Measurements from ENCODE around the gene HK3. TPM values are rescaled to one million over a fixed set of nuclear protein-coding genes. Genes with fewer than 3 reads are reported as not detected.

Gene HK3
- total and polyA plus RNA-seq, 4 experiments from 2014 or later: 1.5 to 3.1 TPM; not detected in 2

DNA sequence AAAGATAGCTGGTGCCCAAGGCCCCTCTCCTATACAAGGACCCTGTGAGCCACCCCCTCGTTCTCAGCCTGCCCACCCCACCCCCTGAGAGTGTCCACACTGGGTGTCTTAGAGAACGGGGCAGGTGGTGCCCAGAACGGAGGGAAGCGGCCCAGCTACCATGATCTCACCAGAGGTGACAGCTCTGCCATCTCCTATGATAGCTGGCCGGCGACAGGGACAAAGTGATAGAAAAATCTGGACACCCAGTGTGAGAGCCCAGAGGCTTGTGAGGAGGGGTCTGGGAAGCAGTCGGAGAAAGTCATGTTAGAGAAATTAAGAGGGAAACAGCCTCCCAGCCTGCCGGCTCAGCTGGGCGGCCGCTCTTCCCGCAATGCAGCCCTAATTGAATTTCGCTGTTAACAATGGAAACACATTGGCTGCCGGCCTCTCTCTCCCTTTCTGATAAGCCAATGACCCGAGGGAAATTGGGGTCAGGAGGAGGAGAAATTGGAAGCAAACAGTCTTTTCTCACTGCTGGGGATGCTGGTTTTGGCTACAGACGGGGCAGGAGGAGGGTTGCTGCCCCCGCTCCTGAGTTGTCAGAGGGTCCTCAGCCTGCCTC lies 32.3 kb downstream of the HK3 start:
- Mint-ChIP-seq H3K27ac (no peak overlapping the region), H3K4me1 (peaks cover 0 to 6% (median 2%) of the 10 kb centered on the region in 4 donors), H3K27me3 (peaks cover 13 to 16% of the 10 kb centered on the region in 2 donors), H3K36me3 (no peaks in the 10 kb centered on the region), H3K9me3 (no peaks in the 10 kb centered on the region), H3K4me3 (no peak overlapping the region)
- Histone ChIP-seq H3K27ac (ENCODE audit: low read depth, low read length) (no peak overlapping the region), H3K4me1 (ENCODE audit: insufficient read depth, low read length) (no peaks in the 10 kb centered on the region), H3K9me3 (ENCODE audit: control insufficient read depth in 1 of 2, low read length in 2 of 2) (no peaks in the 10 kb centered on the region), H3K4me3 (ENCODE audit: low read length in 2 of 2) (no peak overlapping the region), H3K27me3 (ENCODE audit: insufficient read depth, low read length) (no peaks in the 10 kb centered on the region), H3K36me3 (ENCODE audit: insufficient read depth, low read length) (no peaks in the 10 kb centered on the region)
- intact Hi-C loops (cut with micrococcal nuclease): no loop called here
- CTCF ChIA-PET (ENCODE audit: partially characterized antibody): no interaction called here
- POLR2A ChIA-PET (ENCODE audit: partially characterized antibody): no interaction called here
- no peak for DNase-seq

DNA sequence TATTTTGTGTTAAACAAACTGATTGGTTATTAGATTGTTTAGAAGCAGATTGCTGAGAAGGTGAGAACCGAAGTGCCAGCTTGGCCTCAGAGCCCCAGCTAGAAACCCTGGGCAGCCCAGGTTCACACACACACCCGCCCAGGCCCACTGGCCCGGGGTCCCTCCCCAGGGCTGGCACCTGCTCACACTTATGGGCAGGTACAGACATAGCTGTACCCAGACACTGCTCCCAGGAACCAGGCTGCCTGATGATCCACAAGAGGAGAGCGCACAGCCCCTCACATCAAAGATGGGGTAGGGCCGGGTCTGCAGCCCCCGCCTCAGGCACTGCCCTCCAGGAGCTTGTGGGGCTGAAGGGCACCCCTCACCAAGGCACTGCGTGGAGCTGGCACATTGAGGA lies 33.2 kb downstream of the HK3 start:
- Histone ChIP-seq H3K4me1 (ENCODE audit: insufficient read depth, low read length) (no peaks in the 10 kb centered on the region), H3K9me3 (ENCODE audit: control insufficient read depth in 1 of 2, low read length in 2 of 2) (no peaks in the 10 kb centered on the region), H3K36me3 (ENCODE audit: insufficient read depth, low read length) (no peaks in the 10 kb centered on the region), H3K27me3 (ENCODE audit: insufficient read depth, low read length) (no peaks in the 10 kb centered on the region), H3K4me3 (ENCODE audit: low read length in 2 of 2) (no peak overlapping the region), H3K27ac (ENCODE audit: low read depth, low read length) (no peak overlapping the region)
- CTCF ChIA-PET (ENCODE audit: partially characterized antibody): no interaction called here
- intact Hi-C loops (cut with micrococcal nuclease): no loop called here
- no peaks in the 10 kb centered on the region for H3K36me3 Mint-ChIP-seq
- POLR2A ChIA-PET (ENCODE audit: partially characterized antibody): no interaction called here
- H3K4me3 Mint-ChIP-seq: no peak overlapping the region
- DNase-seq: no peak
- H3K9me3 Mint-ChIP-seq: no peaks in the 10 kb centered on the region
- H3K27me3 Mint-ChIP-seq: peaks cover 13 to 16% of the 10 kb centered on the region in 2 donors
- H3K4me1 Mint-ChIP-seq: peaks cover 0 to 6% (median 2%) of the 10 kb centered on the region in 4 donors
- H3K27ac Mint-ChIP-seq: peak overlapping the region in 1 of 7 donors; percentile 62

DNA sequence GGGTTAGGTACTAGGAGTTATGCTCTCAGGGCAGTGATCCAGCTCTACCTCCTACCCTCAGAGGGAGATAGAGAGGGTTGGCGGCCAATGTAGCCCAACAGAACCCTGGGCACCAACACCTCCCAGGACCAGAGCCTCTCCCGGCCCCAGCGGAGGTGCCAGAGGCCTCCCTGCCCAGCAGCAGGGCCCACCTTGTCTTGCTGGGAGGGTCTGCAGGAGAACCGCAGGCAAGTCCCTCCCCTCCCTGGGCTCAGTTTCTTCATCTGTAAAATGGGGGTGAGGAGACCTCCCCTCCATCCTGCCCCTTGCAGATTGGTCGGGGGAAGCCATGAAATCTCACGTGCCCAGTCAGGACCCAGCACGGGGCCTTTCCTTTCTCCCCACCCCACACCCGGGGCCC lies 34.4 kb downstream of the HK3 start:
- ChIA-PET POLR2A (ENCODE audit: partially characterized antibody) (no interaction called here), CTCF (ENCODE audit: partially characterized antibody) (no interaction called here)
- peaks cover 14 to 16% of the 10 kb centered on the region in 2 donors for H3K27me3 Mint-ChIP-seq

DNA sequence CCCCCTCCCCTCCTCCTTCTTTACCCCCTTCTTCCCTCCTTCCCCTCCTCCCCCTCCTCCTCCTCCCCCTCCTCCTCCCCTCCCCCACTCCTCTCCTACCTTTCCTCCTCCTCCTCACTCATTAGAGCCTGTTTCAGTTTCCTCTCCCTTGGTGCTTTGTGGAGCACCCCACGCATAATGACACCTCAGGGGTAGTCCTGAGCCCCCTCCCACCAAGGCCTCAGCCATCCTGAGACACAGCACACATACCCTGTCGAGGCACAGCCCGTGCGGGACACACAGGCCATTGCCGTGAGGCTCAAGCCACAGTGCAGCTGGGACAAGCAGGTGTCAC lies 35.4 kb downstream of the HK3 start:
- H3K27me3 ChIP-seq (ENCODE audit: insufficient read depth, low read length): no peaks in the 10 kb centered on the region
- H3K4me1 ChIP-seq (ENCODE audit: insufficient read depth, low read length): no peaks in the 10 kb centered on the region
- DNase-seq: no peak
- intact Hi-C loops (cut with micrococcal nuclease): no loop called here
- no peak overlapping the region for H3K27ac Mint-ChIP-seq
- CTCF ChIA-PET (ENCODE audit: partially characterized antibody): no interaction called here
- POLR2A ChIA-PET (ENCODE audit: partially characterized antibody): no interaction called here
- no peak overlapping the region for H3K4me3 Mint-ChIP-seq
- peaks cover 14 to 16% of the 10 kb centered on the region in 2 donors for H3K27me3 Mint-ChIP-seq
- no peaks in the 10 kb centered on the region for H3K9me3 ChIP-seq (ENCODE audit: control insufficient read depth in 1 of 2, low read length in 2 of 2)
- H3K27ac ChIP-seq (ENCODE audit: low read depth, low read length): no peak overlapping the region
- H3K36me3 ChIP-seq (ENCODE audit: insufficient read depth, low read length): no peaks in the 10 kb centered on the region
- H3K4me1 Mint-ChIP-seq: no peaks in the 10 kb centered on the region
- H3K4me3 ChIP-seq (ENCODE audit: low read length in 2 of 2): no peak overlapping the region
- H3K9me3 Mint-ChIP-seq: peaks cover 0 to 1% (median 0%) of the 10 kb centered on the region in 8 donors
- no peaks in the 10 kb centered on the region for H3K36me3 Mint-ChIP-seq

More for the DNA sequence above, 34.4 kb downstream of the HK3 start:
- H3K4me3 ChIP-seq (ENCODE audit: low read length in 2 of 2): no peak overlapping the region
- no peak overlapping the region for H3K27ac ChIP-seq (ENCODE audit: low read depth, low read length)
- Mint-ChIP-seq H3K27ac (no peak overlapping the region), H3K4me3 (no peak overlapping the region), H3K4me1 (no peaks in the 10 kb centered on the region), H3K9me3 (no peaks in the 10 kb centered on the region), H3K36me3 (no peaks in the 10 kb centered on the region)
- no peaks in the 10 kb centered on the region for H3K27me3 ChIP-seq (ENCODE audit: insufficient read depth, low read length)
- intact Hi-C loops (cut with micrococcal nuclease): no loop called here
- H3K36me3 ChIP-seq (ENCODE audit: insufficient read depth, low read length): no peaks in the 10 kb centered on the region
- H3K4me1 ChIP-seq (ENCODE audit: insufficient read depth, low read length): no peaks in the 10 kb centered on the region
- no peak for DNase-seq
- no peaks in the 10 kb centered on the region for H3K9me3 ChIP-seq (ENCODE audit: control insufficient read depth in 1 of 2, low read length in 2 of 2)

DNA sequence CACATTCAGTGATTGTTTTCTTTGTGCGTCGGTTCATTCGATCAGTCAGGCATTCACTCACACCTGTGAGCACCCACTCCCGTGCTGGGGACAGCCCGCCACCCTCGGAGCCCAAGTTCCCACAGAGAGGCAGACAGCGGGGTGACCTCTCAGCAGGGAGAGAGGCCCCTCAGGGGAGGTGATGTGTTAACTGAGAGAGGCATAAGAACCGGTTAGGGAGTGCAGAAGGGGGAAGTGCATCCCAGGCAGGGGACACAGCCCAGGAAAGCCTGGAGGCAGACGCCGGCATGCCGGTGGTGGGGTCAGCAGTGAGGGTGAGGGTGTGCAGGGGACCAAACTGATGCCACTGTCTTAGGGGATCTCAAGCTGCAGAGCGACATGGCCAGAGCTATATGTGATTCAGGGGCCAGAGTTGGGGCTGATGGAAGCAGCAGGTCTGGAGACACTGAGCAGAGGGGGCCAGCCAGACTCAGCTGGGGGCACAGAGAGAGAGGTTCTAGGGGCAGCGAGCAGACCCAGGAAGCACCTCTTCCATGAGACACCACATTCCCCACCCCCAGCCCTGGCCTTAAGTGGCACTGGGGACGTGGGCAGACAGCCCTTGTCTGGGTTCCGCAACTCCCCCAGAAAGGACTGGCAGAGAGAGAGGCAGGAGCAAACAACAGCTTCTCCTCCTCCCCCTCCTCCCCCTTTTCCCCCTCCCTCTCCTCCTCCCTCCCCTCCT lies 35.9 kb downstream of the HK3 start:
- POLR2A ChIA-PET (ENCODE audit: partially characterized antibody): no interaction called here

DNA sequence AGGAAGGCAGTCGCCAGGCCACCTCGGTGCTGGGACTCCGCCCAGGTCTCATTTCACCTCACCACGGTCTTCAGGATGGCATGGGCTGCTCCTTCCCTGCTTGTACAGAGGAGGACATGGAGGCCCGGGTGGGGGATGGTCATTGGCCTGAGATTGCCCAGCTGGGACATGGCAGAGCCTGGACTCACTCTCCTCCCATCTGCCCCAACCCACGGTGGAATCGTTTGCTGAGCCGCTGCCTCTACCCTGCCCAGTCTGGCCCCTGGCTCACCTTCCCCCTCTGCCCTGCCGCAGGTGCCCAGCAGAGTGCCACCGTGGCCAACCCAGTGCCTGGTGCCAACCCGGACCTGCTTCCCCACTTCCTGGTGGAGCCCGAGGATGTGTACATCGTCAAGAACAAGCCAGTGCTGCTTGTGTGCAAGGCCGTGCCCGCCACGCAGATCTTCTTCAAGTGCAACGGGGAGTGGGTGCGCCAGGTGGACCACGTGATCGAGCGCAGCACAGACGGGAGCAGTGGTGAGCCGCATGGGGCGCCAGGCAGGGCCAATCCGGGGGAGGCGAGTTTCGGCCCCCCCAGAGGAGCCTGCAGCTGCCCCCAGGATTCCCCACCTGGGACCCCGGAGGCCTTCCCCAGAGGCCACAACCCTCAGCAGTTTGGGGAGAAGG lies 36.7 kb downstream of the HK3 start:
- no peak overlapping the region for H3K4me3 Mint-ChIP-seq
- H3K27ac Mint-ChIP-seq: no peak overlapping the region
- H3K36me3 Mint-ChIP-seq: no peaks in the 10 kb centered on the region
- no peak for DNase-seq
- Histone ChIP-seq H3K4me1 (ENCODE audit: insufficient read depth, low read length) (no peaks in the 10 kb centered on the region), H3K36me3 (ENCODE audit: insufficient read depth, low read length) (no peaks in the 10 kb centered on the region), H3K9me3 (ENCODE audit: control insufficient read depth in 1 of 2, low read length in 2 of 2) (no peaks in the 10 kb centered on the region), H3K4me3 (ENCODE audit: low read length in 2 of 2) (no peak overlapping the region), H3K27me3 (ENCODE audit: insufficient read depth, low read length) (no peaks in the 10 kb centered on the region), H3K27ac (ENCODE audit: low read depth, low read length) (no peak overlapping the region)
- ChIA-PET POLR2A (ENCODE audit: partially characterized antibody) (no interaction called here), CTCF (ENCODE audit: partially characterized antibody) (no interaction called here)
- peaks cover 0 to 5% (median 0%) of the 10 kb centered on the region in 8 donors for H3K9me3 Mint-ChIP-seq
- peaks cover 20 to 21% of the 10 kb centered on the region in 2 donors for H3K27me3 Mint-ChIP-seq
- no peaks in the 10 kb centered on the region for H3K4me1 Mint-ChIP-seq
- intact Hi-C loops (cut with micrococcal nuclease): no loop called here

More for the DNA sequence above, 35.9 kb downstream of the HK3 start:
- Mint-ChIP-seq H3K4me1 (no peaks in the 10 kb centered on the region), H3K27ac (no peak overlapping the region), H3K9me3 (peaks cover 0 to 3% (median 0%) of the 10 kb centered on the region in 8 donors), H3K27me3 (peaks cover 18 to 19% of the 10 kb centered on the region in 2 donors), H3K4me3 (no peak overlapping the region), H3K36me3 (no peaks in the 10 kb centered on the region)
- H3K27ac ChIP-seq (ENCODE audit: low read depth, low read length): no peak overlapping the region
- no peak overlapping the region for H3K4me3 ChIP-seq (ENCODE audit: low read length in 2 of 2)
- no peaks in the 10 kb centered on the region for H3K27me3 ChIP-seq (ENCODE audit: insufficient read depth, low read length)
- no peaks in the 10 kb centered on the region for H3K9me3 ChIP-seq (ENCODE audit: control insufficient read depth in 1 of 2, low read length in 2 of 2)
- no peak for DNase-seq
- CTCF ChIA-PET (ENCODE audit: partially characterized antibody): no interaction called here
- H3K4me1 ChIP-seq (ENCODE audit: insufficient read depth, low read length): no peaks in the 10 kb centered on the region
- H3K36me3 ChIP-seq (ENCODE audit: insufficient read depth, low read length): no peaks in the 10 kb centered on the region
- intact Hi-C loops (cut with micrococcal nuclease): no loop called here

DNA sequence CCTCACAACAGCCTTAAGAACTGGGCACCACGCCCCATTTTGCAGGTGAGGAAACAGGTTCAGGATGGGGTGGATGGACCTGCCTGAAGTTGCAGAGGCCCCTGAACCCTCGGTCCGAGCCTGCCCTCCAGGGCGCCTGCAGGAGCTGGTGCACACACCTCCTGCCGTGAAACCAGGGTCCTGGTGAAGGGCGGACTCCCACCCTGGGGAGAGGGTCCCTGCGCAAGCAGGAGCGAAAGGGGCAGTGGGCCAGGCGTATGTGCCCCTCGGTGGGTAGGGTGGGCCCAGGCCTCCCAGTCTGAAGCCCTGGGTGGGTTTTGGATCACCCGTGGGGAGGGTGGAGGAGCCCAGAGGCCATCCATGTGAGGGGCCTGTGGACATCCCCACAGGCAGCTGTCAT lies 37.9 kb downstream of the HK3 start:
- POLR2A ChIA-PET (ENCODE audit: partially characterized antibody): no interaction called here
- peaks cover 0 to 5% (median 0%) of the 10 kb centered on the region in 8 donors for H3K9me3 Mint-ChIP-seq
- peaks cover 19 to 20% of the 10 kb centered on the region in 2 donors for H3K27me3 Mint-ChIP-seq
- Histone ChIP-seq H3K9me3 (ENCODE audit: control insufficient read depth in 1 of 2, low read length in 2 of 2) (no peaks in the 10 kb centered on the region), H3K27ac (ENCODE audit: low read depth, low read length) (no peak overlapping the region), H3K4me3 (ENCODE audit: low read length in 2 of 2) (no peak overlapping the region), H3K36me3 (ENCODE audit: insufficient read depth, low read length) (no peaks in the 10 kb centered on the region), H3K4me1 (ENCODE audit: insufficient read depth, low read length) (no peaks in the 10 kb centered on the region), H3K27me3 (ENCODE audit: insufficient read depth, low read length) (no peaks in the 10 kb centered on the region)
- no peak overlapping the region for H3K4me3 Mint-ChIP-seq
- DNase-seq: no peak
- no peaks in the 10 kb centered on the region for H3K36me3 Mint-ChIP-seq
- no peaks in the 10 kb centered on the region for H3K4me1 Mint-ChIP-seq
- intact Hi-C loops (cut with micrococcal nuclease): no loop called here
- CTCF ChIA-PET (ENCODE audit: partially characterized antibody): no interaction called here
- no peak overlapping the region for H3K27ac Mint-ChIP-seq

Data from CD4-positive, alpha-beta memory T cell (primary cell).